K562 (cell line): ENCODE results near the gene DNAJC15. TPM values are rescaled to one million over a fixed set of nuclear protein-coding genes. Genes with fewer than 3 reads are reported as not detected.

ENCODE experiments used
- polyA plus RNA-seq, 8 experiments: library from polyadenylated mRNA; depleted of rRNA in 4 of 8; stranded (reverse) in 5 of 8; unstranded in 3 of 8; fragments of >200 nt; fragmentation: Nextera tagmentation in 2 of 8; fragmentation: Illumina TruSeq in 1 of 8; extraction: Ambion mirVana in 2 of 8; extraction: Trizol in 1 of 8; gene quantifications; 2 replicates each; pipeline versions ENCODE4 v1.2.1 to v1.2.3, GENCODE V29; 2011 to 2014; ENCODE audit warnings: inconsistent platforms in 1 of 8, missing spikeins in 1 of 8
- total RNA-seq, 7 experiments: library from RNA; depleted of rRNA in 6 of 7; stranded (reverse); fragments of >200 nt in 6 of 7; fragmentation: Illumina TruSeq in 2 of 7; extraction: Trizol in 2 of 7; gene quantifications; 2 replicates each; pipeline versions ENCODE4 v1.2.1 to v1.2.3, GENCODE V29; 2011 to 2021; ENCODE audit warnings: low replicate concordance in 1 of 7

Gene DNAJC15
- total and polyA plus RNA-seq, 9 of the 15 experiments (the other 6 are each of a cell fraction or from before 2014, with no cell fraction given) = 0.47 to 3.8 (median 1.0) TPM

Other genes with a start within 250 kb of the DNAJC15 start
- gene FAM216B, start 242.0 kb upstream of the DNAJC15 start, total RNA-seq (2014; rRNA removed) = not detected in 2 replicates
- not detected in 2 replicates for gene FAM216B, start 242.0 kb upstream of the DNAJC15 start, total RNA-seq (2014; rRNA removed; fragmentation: Illumina TruSeq; extraction: Trizol)
- gene FAM216B, start 242.0 kb upstream of the DNAJC15 start, total RNA-seq (2015; rRNA removed; fragmentation: Illumina TruSeq; extraction: Trizol) = not detected in 2 replicates
- gene FAM216B, start 242.0 kb upstream of the DNAJC15 start, total RNA-seq (2021) = not detected in 2 replicates
- gene FAM216B, start 242.0 kb upstream of the DNAJC15 start, polyA plus RNA-seq (2011; rRNA removed) = not detected in 2 replicates
- not detected in 2 replicates for gene FAM216B, start 242.0 kb upstream of the DNAJC15 start, polyA plus RNA-seq (2014; fragmentation: Illumina TruSeq; extraction: Trizol)
- not detected for gene FAM216B, start 242.0 kb upstream of the DNAJC15 start, polyA plus RNA-seq (2014; fragmentation: Nextera tagmentation; extraction: Ambion mirVana)
- gene FAM216B, start 242.0 kb upstream of the DNAJC15 start, polyA plus RNA-seq (2014; rRNA removed) = not detected in 2 replicates
- not detected in 2 replicates for gene EPSTI1, start 31.3 kb upstream of the DNAJC15 start, total RNA-seq (2014; rRNA removed)
- 0.18 TPM in 1 of 2 replicates, not detected in the other for gene EPSTI1, start 31.3 kb upstream of the DNAJC15 start, total RNA-seq (2014; rRNA removed; fragmentation: Illumina TruSeq; extraction: Trizol)
- gene EPSTI1, start 31.3 kb upstream of the DNAJC15 start, total RNA-seq (2015; rRNA removed; fragmentation: Illumina TruSeq; extraction: Trizol) = not detected in 2 replicates
- not detected in 2 replicates for gene EPSTI1, start 31.3 kb upstream of the DNAJC15 start, total RNA-seq (2021)
- gene EPSTI1, start 31.3 kb upstream of the DNAJC15 start, polyA plus RNA-seq (2011; rRNA removed) = 0.15 and 1.0 TPM in 2 replicates
- gene EPSTI1, start 31.3 kb upstream of the DNAJC15 start, polyA plus RNA-seq (2014; fragmentation: Illumina TruSeq; extraction: Trizol) = not detected in 2 replicates
- gene EPSTI1, start 31.3 kb upstream of the DNAJC15 start, polyA plus RNA-seq (2014; fragmentation: Nextera tagmentation; extraction: Ambion mirVana) = not detected
- gene EPSTI1, start 31.3 kb upstream of the DNAJC15 start, polyA plus RNA-seq (2014; rRNA removed) = not detected in 2 replicates